T follicular helper cell (primary cell): ENCODE data around the gene NCAPG2.
"Not testable (repeated sequence)": the region's sequence is repeated elsewhere in the genome, so short reads cannot be mapped to it uniquely, and the experiment has no call there.

Source experiments
- DNase-seq: peaks from one replicate; pipeline ENCODE4 v3.0.0-alpha.2; 2020; ENCODE audit warnings: low read depth

Gene NCAPG2

GRCh38 chr7:158633055-158633956 is 71.3 kb downstream of the NCAPG2 start:
- no peak for DNase-seq

DNA sequence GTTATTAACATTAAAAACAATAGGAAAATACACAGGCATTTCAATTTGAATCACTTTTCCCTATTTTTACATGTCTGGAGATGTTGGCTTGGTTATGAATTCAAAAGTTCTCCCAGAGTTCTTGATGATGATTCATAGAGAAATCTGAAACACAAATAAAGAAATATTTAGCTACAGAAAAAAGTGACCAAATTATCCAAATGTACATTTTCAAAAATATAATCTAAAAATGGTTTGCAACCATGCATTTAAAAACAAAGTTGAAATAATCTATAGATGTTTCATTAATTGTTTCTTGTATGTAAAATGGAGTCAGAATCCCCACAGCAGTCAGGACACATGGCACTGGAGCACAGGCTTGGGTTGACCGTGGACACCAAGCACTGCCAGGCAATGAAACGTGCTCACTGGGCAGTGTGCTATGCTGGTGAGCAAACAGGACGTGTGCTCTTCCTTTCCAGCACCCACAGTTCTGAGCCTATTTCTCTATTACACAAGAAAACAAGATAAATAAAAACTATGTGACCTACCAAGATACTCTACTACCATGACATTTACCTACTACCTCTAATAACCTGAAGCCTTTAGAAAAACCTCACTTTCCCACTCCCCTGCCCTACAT is 72.9 kb downstream of the NCAPG2 start:
- no peak for DNase-seq

DNA sequence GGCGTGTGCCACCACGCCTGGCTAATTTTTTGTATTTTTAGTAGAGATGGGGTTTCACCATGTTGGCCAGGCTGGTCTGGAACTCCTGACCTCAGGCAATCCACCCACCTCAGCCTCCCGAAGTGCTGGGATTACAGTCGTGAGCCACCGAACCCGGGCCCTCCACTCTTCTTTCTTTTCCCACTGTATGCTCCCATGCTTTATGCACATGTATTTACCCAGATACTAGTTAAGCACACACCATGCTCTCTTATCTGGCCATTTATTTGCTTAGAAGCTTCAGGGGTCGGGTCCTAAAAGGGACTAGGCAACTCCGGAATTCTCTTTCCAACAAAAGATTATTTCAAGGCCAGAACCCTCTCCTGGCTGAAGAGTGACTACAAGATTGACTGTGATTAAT is 78.3 kb downstream of the NCAPG2 start:
- DNase-seq = not testable (repeated sequence)

GRCh38 chr7:158623241-158623640 is 81.4 kb downstream of the NCAPG2 start:
- DNase-seq = no peak

GRCh38 chr7:158620839-158621441 is 83.7 kb downstream of the NCAPG2 start:
- DNase-seq = no peak

- no peak for DNase-seq
Observed at GRCh38 chr7:158620418-158620817, 84.2 kb downstream of the NCAPG2 start.

- no peak for DNase-seq
Observed at GRCh38 chr7:158618745-158619140, 85.9 kb downstream of the NCAPG2 start.

DNA sequence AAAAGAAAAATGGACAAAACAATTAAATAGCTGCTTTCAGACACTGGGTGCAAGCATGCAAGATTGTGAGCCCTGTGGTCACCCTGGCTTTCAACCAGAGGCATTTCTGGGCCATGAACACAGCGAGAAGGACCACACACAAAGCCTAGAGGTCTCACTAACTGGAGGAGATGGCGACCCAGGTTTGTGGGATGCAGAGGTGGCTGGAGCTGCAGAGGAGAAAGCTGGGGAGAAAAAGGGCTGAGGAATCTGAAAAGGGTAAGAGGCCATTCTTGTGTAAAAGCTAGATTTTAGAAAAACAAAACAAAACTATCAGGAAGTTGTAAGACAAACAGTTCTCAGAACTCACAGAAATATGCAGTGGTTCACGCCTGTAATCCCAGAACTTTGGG is 86.9 kb downstream of the NCAPG2 start:
- DNase-seq = no peak

DNA sequence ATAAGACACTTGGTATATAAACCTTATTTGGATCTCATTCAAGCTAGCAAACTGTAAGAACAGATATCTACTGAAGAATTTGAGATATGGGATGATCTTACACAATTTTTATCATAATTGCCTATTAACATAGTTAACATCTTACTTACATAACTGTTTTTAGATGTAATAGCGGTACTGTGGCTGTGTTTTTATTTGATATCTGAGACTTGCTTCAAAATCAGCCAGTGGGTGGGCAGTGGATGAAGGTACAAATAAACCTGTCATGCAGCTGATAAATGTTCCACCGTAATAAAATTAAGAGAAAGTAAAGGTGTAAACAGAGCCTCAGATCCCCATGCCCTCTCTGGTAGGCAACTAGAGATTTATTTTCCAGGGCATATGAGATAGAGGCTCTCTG is 88.6 kb downstream of the NCAPG2 start:
- DNase-seq = no peak

GRCh38 chr7:158614700-158615099 is 89.9 kb downstream of the NCAPG2 start:
- DNase-seq = no peak

- DNase-seq = no peak
Observed at GRCh38 chr7:158613481-158613880, 91.1 kb downstream of the NCAPG2 start.

DNA sequence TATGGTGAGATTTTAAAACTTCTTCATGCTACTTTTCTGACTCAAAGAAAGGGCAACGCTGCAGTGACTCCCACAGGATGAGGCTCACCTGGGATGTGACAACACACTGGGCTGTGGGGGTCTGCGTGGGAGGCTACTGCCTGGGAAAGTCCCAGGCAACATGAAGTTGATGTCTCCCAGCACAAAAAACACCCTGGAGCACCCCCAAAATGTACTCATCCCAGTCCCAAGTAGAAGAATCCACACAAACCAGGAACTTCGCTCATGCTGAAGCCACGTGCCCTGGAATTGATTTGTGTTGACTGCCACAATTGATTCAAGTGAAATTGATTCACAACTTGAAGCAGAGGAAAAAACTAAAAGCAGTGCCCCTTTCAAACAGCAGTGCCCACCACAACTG is 92.1 kb downstream of the NCAPG2 start:
- no peak for DNase-seq

GRCh38 chr7:158611541-158611940 is 93.1 kb downstream of the NCAPG2 start:
- no peak for DNase-seq

DNA sequence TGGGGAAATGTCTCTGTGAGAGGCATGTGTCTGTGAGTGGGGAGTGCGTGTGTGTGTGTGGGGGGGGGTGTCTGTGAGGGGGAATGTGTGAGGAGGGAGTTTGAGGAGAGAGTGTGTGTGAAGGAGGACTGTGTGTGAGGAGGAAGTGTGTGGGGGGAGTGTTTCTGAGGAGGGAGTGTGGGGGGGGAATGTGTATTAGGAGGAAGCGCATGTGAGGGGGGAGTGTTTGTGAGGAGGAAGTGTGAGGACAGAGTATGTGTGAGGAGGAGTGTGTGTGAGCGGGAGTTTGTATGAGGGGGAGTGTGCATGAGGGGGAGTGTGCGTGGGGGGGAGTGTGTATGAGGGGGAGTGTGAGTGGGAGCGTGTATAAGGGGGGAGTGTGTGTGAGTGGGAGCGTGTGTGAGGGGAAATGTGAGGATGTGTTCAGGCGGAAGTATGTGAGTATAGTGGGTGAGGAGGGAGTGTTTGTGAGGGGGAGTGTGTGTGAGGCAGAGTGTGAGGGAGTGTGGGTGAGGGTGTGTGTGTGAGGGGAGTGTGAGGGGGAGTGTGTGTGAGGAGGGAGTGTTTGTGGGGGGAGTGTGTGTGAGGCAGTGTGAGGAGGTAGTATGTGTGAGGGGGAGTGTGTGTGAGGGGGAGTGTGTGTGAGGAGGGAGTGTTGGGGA is 95.2 kb downstream of the NCAPG2 start:
- no peak for DNase-seq

GRCh38 chr7:158607563-158607962 is 97.0 kb downstream of the NCAPG2 start:
- no peak for DNase-seq

DNA sequence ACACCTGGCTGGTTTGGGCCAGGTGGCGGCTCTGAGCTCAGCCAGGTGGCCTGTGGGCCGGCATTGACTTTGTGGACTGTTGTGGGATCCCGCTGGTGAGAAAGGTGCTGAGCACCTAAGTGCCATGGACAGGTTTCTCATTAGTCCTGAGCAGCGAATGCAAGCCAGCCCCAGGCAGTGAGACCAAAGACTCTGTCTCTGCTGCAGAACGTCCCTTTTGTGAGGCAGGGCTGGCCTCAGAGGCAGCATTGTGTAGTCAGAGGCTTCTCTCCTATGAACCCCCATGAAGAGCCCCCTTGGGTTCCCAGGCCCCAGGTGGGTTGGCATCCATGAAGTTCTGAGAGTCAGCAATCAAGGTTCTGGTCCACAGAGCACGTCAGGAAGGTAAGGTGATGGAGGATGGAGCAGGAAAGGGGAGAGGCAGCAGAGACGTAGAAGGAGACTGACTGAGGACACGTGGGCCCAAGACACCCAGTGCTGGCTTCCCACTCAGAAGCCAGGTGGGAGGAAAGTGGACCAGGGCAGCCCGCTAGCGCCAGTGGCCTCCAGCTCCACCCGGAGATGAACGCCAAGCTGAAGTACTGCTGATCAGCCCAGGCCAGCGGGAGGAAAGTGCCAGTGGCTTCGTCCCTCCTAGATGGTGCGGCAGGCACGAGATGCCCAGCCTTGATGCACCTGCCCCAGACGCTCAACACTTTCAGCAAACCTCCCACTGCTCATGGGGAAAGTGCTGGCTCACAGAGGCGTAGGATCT is 97.8 kb downstream of the NCAPG2 start:
- no peak for DNase-seq

GRCh38 chr7:158606129-158606528 is 98.5 kb downstream of the NCAPG2 start:
- no peak for DNase-seq

DNA sequence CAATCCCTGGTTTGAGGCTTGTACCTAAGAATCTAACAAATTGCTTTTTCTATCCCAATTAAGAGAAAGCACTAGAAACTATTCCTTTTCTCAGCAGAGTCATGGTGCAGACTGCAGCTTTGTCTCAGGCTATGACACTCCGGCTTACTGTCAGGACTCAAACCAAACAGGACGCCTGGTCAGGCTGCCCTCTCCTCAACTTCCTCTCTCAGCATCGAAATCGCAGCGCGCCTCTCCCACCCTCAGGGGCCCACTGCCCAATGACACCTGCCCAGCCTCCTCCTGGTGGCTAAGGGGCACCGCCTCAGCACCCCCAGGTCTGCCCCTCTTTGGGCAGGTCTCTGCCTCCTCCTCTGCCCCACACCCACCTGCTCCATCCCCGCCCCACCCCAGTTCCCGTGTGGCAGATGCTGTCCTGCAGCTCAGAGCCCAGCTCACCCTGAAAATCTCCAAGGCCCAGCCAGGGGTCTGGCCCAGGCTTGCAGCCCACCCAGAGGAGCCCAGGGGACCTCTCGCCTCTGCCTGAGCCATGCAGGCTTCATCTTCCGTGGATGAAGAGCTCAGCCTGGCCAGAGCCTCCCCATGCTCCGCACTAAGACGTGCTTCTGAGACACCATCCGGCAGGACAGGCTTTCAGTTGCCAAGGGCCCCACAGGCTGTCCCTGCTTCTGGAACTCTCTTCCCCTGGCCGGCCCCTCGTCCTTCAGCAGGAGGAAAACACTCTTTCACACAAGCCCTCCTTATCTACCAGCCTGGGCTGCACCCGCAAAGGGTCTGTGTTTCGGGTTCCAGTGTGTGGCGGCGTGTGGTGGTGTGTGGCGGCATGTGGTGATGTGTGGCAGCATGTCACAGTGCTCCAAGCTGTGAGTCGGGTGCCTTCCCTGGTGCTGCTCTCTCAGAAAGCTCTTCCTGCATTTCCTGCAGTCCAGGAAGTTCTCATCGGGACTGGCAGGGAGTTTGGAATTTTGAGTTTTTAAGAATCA is 100.5 kb downstream of the NCAPG2 start:
- no peak for DNase-seq

- no peak for DNase-seq
Observed at GRCh38 chr7:158602905-158603772, 101.5 kb downstream of the NCAPG2 start.

DNA sequence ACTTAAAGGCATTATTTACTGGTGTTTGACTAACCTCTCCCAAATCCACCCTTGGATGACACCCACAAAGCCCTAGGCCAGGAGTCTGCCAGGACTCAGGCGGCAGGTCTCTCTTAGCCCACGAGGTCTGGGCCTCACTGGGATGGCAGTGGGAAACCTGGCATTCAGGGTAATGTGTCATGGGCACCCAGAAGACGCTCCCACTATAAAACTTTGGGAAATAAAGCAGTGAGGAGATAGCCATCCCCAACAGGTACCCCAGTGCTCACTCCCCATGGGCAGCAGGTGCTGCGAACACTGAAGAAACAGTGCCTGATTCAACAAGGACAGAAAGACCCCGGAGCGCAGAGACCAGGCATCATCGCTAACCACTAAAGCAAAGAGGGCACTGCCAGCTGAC is 102.6 kb downstream of the NCAPG2 start:
- no peak for DNase-seq
